ENCODE measurements around the gene RNF222.
A peak's percentile ranks its signal among the peaks of the same experiment; 100 is the strongest.

RNF222 gene, protein sequence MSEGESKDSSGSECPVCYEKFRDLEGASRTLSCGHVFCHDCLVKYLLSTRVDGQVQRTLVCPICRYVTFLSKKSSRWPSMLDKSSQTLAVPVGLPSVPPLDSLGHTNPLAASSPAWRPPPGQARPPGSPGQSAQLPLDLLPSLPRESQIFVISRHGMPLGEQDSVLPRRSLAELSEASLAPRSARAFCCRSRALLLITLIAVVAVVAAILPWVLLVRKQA

DNA sequence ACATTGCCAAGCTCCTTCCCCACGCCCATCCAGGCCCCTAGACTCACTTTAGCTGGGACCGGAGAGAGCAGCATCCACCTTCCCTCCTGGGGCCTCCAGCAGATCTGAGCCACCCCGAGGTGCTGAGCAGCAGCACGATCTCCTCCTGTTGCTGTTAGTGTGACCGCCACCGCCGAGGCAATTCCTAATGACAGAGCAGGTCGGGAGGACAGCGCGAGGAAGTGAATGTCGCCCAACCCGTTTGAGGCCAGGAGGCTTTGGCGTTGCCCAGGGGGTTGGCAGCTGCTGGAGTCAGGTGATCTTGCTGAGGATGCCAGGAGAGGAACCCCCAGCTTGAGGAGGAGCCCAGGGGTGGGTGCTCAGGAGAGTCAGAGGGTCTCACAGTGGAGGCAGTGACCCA is at the start of gene RNF222:
Gene RNF222, minus strand, starts transcription at position 192 of the 400 bp plus-strand sequence. CDS start 4,366 bp downstream, outside the sequence.
- no peak for DNase-seq

DNA sequence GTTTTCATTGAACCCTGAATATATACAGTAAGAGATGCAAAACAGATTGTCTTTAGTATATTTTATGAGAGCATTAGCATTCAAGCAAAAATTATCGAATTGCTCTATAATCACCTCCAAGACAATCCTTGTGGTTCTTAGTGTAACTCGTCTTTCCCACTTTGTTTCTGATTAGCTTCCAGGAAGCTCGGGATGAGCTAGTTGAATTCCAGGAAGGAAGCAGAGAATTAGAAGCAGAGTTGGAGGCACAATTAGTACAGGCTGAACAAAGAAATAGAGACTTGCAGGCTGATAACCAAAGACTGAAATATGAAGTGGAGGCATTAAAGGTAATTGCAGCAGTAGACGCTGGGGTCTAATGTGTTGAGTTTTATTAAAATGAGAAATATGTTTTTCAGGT is 47.9 kb upstream of the RNF222 start:
- DNase-seq, result no peak

- no peak for DNase-seq
These were observed 46.9 kb upstream of the RNF222 start for GRCh38 chr17:8444494-8444893.

GRCh38 chr17:8443756-8444155 is 46.1 kb upstream of the RNF222 start:
- no peak for DNase-seq

DNA sequence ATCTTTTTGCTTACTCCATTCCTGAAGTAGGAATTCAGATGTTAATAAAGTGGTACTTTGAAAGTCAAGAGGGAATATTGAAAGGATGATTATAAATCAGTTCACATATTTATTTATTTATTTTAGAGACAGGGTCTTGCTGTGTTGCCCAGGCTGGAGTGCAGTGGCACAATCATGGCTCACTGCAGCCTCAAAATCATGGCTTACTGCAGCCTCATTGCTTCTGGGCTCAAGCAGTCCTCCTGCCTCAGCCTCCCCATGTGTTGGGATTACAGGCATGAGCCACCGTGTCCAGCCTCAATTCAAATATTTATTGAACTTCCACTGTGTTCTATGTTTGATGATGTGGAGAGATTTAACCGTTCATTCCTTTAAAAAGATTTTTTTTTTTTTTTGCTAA is 44.7 kb upstream of the RNF222 start:
- no peak for DNase-seq

GRCh38 chr17:8441690-8442089 is 44.1 kb upstream of the RNF222 start:
- DNase-seq, result no peak

DNA sequence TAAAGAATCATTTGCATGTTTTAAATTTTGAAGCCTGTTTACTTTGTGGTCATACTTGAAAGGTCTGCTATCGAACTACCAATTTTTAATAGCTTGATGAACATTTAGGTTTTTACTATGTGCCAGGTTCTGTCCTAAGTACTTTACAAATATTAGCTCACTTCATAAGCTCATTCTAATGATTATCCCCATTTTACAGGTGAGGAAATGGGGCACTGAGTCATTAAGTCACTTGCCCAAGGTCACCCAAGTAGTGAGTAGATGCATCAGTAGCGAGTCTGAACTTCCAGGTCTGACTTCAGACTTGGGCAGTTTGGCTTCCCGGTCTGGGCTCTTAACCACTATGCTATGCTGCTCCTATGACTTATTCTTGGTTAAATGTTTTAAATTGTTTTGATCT is 42.1 kb upstream of the RNF222 start:
- no peak for DNase-seq

DNA sequence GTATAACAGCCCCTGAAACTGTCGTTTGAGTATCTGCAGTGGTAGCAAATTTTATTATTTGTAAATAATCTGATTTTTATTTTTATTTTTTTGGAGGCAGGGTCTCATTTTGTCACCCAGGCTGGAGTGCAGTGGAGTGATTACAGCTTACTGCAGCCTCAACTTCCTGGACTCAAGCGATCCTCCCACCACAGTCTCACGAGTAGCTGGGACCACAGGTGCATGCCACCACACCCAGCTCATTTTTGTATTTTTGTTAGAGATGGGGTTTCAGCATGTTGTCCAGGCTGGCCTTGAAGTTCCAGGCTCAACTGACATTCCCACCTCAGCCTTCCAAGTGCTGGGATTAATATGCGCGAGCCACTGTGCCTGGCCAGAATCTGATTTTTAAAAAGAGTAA is 40.8 kb upstream of the RNF222 start:
- no peak for DNase-seq

DNA sequence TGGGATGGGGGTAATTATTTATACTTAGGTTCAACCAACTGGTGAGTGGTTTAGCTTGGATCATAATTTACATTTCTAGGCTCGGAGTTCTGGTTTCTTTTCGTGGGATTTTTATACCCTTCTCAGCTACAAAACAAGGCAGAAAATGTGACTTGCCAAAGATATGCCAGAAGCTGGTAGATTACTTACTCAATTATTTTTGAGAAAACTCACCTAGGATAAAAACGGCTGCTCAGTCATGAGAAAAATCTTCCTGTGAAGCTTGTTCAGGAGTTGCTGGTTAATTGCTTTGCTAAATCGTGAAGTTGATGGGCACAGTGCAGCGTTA is 39.2 kb upstream of the RNF222 start:
- DNase-seq, result no peak

GRCh38 chr17:8436169-8436843 is 38.7 kb upstream of the RNF222 start:
- peak; percentile 63 for DNase-seq

DNA sequence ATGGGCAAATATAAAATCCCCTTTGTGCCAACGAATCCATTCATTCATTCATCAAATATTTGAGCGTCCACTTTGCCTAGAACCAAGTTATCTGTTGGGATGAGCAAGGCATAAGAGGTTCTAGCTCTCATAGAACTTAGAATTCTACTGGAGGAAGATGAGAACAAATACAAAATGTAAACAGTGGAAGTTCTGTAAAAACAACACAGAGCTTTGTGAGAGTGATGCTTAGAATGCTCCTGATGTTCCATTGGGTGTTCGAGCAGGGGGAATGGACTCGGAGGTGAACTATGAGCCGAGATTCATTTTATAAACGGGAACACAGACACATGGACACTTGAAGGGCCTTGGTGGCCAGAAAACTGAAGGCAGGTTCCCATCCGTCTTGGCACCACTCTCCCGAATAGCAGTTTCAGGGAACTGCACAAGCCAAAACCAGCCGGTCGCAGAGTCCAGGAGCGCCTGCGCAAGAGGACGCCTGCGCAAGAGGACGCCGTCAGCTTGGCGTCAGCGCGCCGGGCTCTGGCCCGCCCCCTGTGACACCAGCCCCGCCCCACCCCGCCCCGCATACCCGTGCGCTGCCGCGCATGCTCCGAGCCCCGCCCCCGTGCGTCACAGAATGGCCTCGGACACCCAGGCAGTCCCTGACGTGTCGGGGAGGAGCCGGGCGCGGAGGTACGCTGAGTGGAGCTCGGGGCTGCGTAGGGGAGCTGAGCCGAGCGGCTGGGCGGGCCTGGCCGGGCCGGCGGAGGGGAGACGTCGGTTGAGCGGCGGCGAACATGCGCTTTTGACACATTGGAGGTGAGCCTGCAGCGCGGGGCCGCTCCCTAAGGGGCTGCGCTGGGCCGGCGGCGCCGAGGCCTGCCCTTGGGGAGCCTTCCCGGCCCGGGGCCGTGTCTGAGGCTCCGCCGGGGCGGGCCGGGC is 37.9 kb upstream of the RNF222 start, which contains the start of gene NDEL1:
Gene NDEL1, plus strand, starts transcription at position 640 of the 924 bp plus-strand sequence. CDS start 8,388 bp downstream, outside the sequence.
- DNase-seq, result peak; percentile 98

DNA sequence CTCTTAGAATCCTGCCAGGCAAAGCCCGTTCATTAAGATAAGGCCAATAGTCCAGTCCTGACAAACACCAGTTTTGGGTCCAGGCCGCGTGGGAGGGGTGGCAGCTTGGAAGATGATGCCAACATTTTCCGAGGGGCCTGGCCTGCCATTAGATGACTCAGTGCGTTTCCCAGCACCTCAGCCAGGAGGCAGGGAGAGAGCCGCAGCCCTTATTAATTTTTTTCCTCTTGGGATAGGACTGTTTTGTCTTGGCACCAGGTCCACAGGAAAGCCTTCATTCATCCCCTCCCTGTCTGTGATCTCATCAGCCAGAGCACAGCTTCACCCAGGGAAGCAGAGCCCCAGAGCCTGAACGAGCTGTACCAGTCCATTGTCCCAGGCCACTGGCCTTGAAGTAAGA is 33.3 kb upstream of the RNF222 start:
- DNase-seq, result peak; percentile 24

- no peak for DNase-seq
These were observed 29.2 kb upstream of the RNF222 start for GRCh38 chr17:8426802-8427201.

GRCh38 chr17:8426094-8426720 is 28.6 kb upstream of the RNF222 start:
- DNase-seq, result no peak

- DNase-seq, result peak; percentile 8
These were observed 23.9 kb upstream of the RNF222 start for GRCh38 chr17:8421571-8421970.

- DNase-seq, result peak; percentile 11
These were observed 22.7 kb upstream of the RNF222 start for GRCh38 chr17:8420041-8420934.

DNA sequence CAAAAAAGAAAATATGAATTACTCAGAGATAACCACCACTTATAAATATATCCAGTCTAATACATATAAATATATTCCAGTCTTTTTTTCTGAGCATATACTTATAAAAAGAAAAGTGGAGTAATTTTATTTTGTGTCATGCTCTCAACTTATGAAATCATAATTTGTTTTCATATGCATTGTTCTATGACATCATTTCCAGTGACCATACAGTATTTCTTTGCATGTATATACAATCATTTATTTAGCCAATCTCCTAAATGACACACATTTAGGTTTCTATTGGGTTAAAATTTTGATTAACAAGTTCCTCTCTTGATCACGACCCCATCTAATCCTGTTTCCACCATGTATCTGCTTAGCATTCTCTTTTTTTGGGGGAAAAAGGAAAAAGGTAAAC is 21.7 kb upstream of the RNF222 start:
- no peak for DNase-seq

DNA sequence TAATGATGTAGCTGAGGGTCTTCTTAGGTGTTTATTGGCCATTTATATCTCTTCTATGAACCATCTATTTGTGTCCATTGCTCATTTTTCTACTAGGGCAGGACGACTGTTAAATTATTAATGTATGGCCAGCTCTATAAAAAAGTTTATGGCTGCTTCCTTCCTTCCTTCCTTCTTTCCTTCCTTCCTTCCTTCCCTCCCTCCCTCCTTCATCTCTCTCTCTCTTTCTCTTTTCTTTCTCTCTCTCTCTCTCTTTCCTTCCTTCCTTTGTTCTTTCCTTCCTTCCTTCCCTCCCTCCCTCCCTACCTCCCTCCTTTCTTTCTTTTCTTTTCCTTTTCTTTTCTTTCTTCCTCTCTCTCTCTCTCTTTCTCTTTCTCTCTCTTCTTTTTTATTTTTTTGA is 20.8 kb upstream of the RNF222 start:
- DNase-seq, result no peak

DNA sequence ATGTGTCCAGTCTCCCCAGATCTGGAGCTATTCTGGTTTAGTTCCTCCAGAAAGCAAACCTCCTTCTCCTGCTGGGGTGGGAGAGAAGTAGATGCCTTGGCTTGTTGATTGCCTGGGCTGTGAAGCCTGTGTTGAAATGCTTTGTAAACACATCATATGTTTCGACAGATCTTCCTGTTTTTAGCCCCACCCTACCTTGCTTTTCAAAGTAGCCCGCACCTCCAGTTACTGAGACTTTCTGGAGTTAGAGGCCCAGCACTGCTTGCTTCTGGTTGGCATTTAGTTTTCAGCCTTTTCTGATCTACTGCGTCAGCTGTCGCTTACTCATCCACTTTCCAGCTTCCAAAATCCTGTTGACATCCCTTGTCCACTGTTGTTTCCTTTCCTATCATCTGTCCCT is 20.2 kb upstream of the RNF222 start:
- no peak for DNase-seq

- DNase-seq, result no peak
These were observed 16.3 kb upstream of the RNF222 start for GRCh38 chr17:8413938-8414337.

GRCh38 chr17:8413328-8413727 is 15.7 kb upstream of the RNF222 start:
- no peak for DNase-seq

DNA sequence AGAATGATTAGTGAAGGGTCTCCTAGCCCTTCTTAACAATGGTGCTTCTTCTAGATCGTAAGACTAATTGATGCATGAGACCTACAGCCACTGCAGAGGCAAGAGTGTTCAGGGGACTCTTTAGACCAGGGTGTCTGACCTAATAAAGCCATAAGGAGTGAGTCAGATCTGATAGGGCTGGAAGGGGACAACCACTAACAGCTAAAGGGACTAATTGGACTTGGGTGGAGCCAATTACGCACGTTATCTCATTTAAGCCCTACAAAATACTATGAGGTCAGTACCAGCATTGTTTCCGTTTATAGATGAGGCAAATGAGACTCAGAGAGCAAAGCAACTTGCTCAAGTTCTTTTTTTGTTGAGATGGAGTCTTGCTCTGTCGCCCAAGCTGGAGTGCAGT is 14.5 kb upstream of the RNF222 start:
- DNase-seq, result no peak
